Measurements from ENCODE around the gene MYH11. TPM values are rescaled to one million over a fixed set of nuclear protein-coding genes. Genes with fewer than 3 reads are reported as not detected.
"Not testable (repeated sequence)": the region's sequence is repeated elsewhere in the genome, so short reads cannot be mapped to it uniquely, and the experiment has no call there.

The MYH11 gene
- polyA plus RNA-seq, 1 donor from 2014 or later = not detected

GRCh38 chr16:15810949-15811348 lies 45.9 kb downstream of the MYH11 start:
- Histone ChIP-seq H3K79me2 (replicated peaks; ENCODE audit: insufficient read depth, low read length) (no peaks in the 10 kb centered on the region), H3K27me3 (ENCODE audit: insufficient read depth, low read depth, low read length) (peaks cover 3% of the 10 kb centered on the region), H4K20me1 (ENCODE audit: insufficient read depth) (no peaks in the 10 kb centered on the region), H3K27ac (ENCODE audit: low read length) (no peak overlapping the region), H3F3A (ENCODE audit: insufficient read depth, low read length, poor library complexity, severe bottlenecking) (no peaks in the 10 kb centered on the region), H2AFZ (ENCODE audit: low read depth, low read length) (no peak overlapping the region), H3K9me2 (ENCODE audit: insufficient read depth, low read length) (no peaks in the 10 kb centered on the region), H3K9me3 (ENCODE audit: low read length) (no peaks in the 10 kb centered on the region), H3K4me2 (ENCODE audit: low read length) (no peak overlapping the region), H3K36me3 (ENCODE audit: insufficient read depth, low read length) (no peaks in the 10 kb centered on the region), H3K4me3 (ENCODE audit: low read length) (no peak overlapping the region), H3K9ac (ENCODE audit: low read length) (no peak overlapping the region)
- TF ChIP-seq POLR2AphosphoS5 (IDR thresholded peaks at IDR 0.05) (no peak), EZH2 (IDR thresholded peaks at IDR 0.05; ENCODE audit: borderline replicate concordance, insufficient read depth, low read length, poor library complexity, severe bottlenecking) (no peak), CTCF (IDR thresholded peaks at IDR 0.05; ENCODE audit: poor library complexity, severe bottlenecking) (no peak), REST (IDR thresholded peaks at IDR 0.05; ENCODE audit: borderline replicate concordance) (no peak), RAD21 (conservative IDR thresholded peaks at IDR 0.05) (no peak), MXI1 (conservative IDR thresholded peaks at IDR 0.05; ENCODE audit: poor library complexity, severe bottlenecking) (no peak), SMC3 (conservative IDR thresholded peaks at IDR 0.05; ENCODE audit: poor library complexity) (no peak), EP300 (conservative IDR thresholded peaks at IDR 0.05; ENCODE audit: poor library complexity, severe bottlenecking) (no peak), TAF1 (IDR thresholded peaks at IDR 0.05; ENCODE audit: low read depth) (no peak)

GRCh38 chr16:15810411-15810810 lies 46.4 kb downstream of the MYH11 start:
- no peaks in the 10 kb centered on the region for H3K9me2 ChIP-seq (ENCODE audit: insufficient read depth, low read length)
- no peaks in the 10 kb centered on the region for H3K79me2 ChIP-seq (replicated peaks; ENCODE audit: insufficient read depth, low read length)
- no peak overlapping the region for H3K27ac ChIP-seq (ENCODE audit: low read length)
- H3K27me3 ChIP-seq (ENCODE audit: insufficient read depth, low read depth, low read length) = peaks cover 3% of the 10 kb centered on the region
- H3K36me3 ChIP-seq (ENCODE audit: insufficient read depth, low read length) = no peaks in the 10 kb centered on the region
- H3K9me3 ChIP-seq (ENCODE audit: low read length) = no peaks in the 10 kb centered on the region
- H2AFZ ChIP-seq (ENCODE audit: low read depth, low read length) = no peak overlapping the region
- no peak overlapping the region for H3K9ac ChIP-seq (ENCODE audit: low read length)
- H3F3A ChIP-seq (ENCODE audit: insufficient read depth, low read length, poor library complexity, severe bottlenecking) = no peaks in the 10 kb centered on the region
- no peaks in the 10 kb centered on the region for H4K20me1 ChIP-seq (ENCODE audit: insufficient read depth)
- TF ChIP-seq TAF1 (IDR thresholded peaks at IDR 0.05; ENCODE audit: low read depth) = no peak
- no peak overlapping the region for H3K4me2 ChIP-seq (ENCODE audit: low read length)
- H3K4me3 ChIP-seq (ENCODE audit: low read length) = no peak overlapping the region

GRCh38 chr16:15809297-15809696 lies 47.5 kb downstream of the MYH11 start:
- H3K4me3 ChIP-seq (ENCODE audit: low read length); H3K27me3 ChIP-seq (ENCODE audit: insufficient read depth, low read depth, low read length); H3K36me3 ChIP-seq (ENCODE audit: insufficient read depth, low read length); H3K9ac ChIP-seq (ENCODE audit: low read length); H3K4me2 ChIP-seq (ENCODE audit: low read length); H3K79me2 ChIP-seq (replicated peaks; ENCODE audit: insufficient read depth, low read length); H3F3A ChIP-seq (ENCODE audit: insufficient read depth, low read length, poor library complexity, severe bottlenecking); H3K27ac ChIP-seq (ENCODE audit: low read length); H2AFZ ChIP-seq (ENCODE audit: low read depth, low read length); H4K20me1 ChIP-seq (ENCODE audit: insufficient read depth); H3K9me3 ChIP-seq (ENCODE audit: low read length); H3K9me2 ChIP-seq (ENCODE audit: insufficient read depth, low read length): not testable (repeated sequence)

Data from neural cell (in vitro differentiated cells).